K562 (cell line): ENCODE results near the gene ABHD5. TPM values are rescaled to one million over a fixed set of nuclear protein-coding genes. Genes with fewer than 3 reads are reported as not detected.
A peak's percentile ranks its signal among the peaks of the same experiment; 100 is the strongest.

ENCODE experiments used
- ATAC-seq: fragments of 200-7000 bp; cut with Tn5 transposase; 3 replicates; pipeline ENCODE4 v1.9.1; 2020; ENCODE audit warnings: moderate library complexity
- BruUV-seq: library from RNA; stranded (reverse); fragments of 400-500 nt; replicated peaks from 2 replicates; lab custom pipeline; 2021; lab: Mats Ljungman, UMichigan
- CTCF ChIA-PET: fragments of 300-600 bp; formaldehyde crosslinking; extraction: SDS; loops from one replicate; lab custom pipeline; 2021; ENCODE audit warnings: low intra/inter-chr PET ratio; lab: Yijun Ruan, JAX
- POLR2A ChIA-PET: fragments of 300-600, 350-650 bp; sonication (Branson Sonifier 250); formaldehyde crosslinking; extraction: SDS; loops from one replicate; lab custom pipeline; 2021; ENCODE audit warnings: antibody characterized with exemption, inconsistent platforms; lab: Yijun Ruan, JAX
- DNase-seq, 4 experiments: peaks; one replicate each; pipeline versions ENCODE4 v3.0.0 to v3.0.0-alpha.2; 2011 to 2018; ENCODE audit warnings: low spot score in 3 of 4, mixed read lengths in 3 of 4; ENCODE audit errors: extremely low read depth in 1 of 4
- FAIRE-seq: peaks from 2 replicates; lab custom pipeline; 2011; peaks lifted over from hg19 to GRCh38; lab: Jason Lieb, UNC
- H2AFZ ChIP-seq: 2 replicates; pipeline ENCODE4 v1.6.0; 2011; ENCODE audit warnings: low read depth, low read length, control low read depth, inconsistent platforms
- H3K27ac ChIP-seq: fragments of 200-600 bp; 3 replicates; pipeline ENCODE4 v1.8.0; 2011; ENCODE audit warnings: low read depth, mild to moderate bottlenecking, control low read depth, inconsistent platforms, low read length, moderate library complexity, mixed read lengths; ENCODE audit errors: extremely low read depth
- H3K27me3 ChIP-seq, 2 experiments: fragments of 300-600 bp in 1 of 2; 2 replicates in 1 of 2; 3 replicates in 1 of 2; pipeline versions ENCODE4 v1.6.0 to v1.8.0; 2011; ENCODE audit warnings: inconsistent platforms in 2 of 2, low read length in 2 of 2, mild to moderate bottlenecking in 1 of 2, mixed read lengths in 1 of 2, moderate library complexity in 1 of 2; ENCODE audit not compliant: control insufficient read depth in 2 of 2, insufficient read depth in 2 of 2
- H3K36me3 ChIP-seq: fragments of 300-600 bp; 3 replicates; pipeline ENCODE4 v1.8.0; 2011; ENCODE audit warnings: mild to moderate bottlenecking, low read length, inconsistent platforms; ENCODE audit not compliant: control insufficient read depth, insufficient read depth
- H3K4me1 ChIP-seq, 2 experiments: fragments of 200-600 bp in 1 of 2; replicated peaks in 1 of 2; 2 replicates in 1 of 2; 3 replicates in 1 of 2; pipeline versions ENCODE4 v1.5.1 to v1.8.0; 2011; ENCODE audit warnings: inconsistent platforms in 2 of 2, low read length in 2 of 2, mild to moderate bottlenecking in 1 of 2, mixed read lengths in 1 of 2, moderate library complexity in 1 of 2; ENCODE audit not compliant: control insufficient read depth in 2 of 2, insufficient read depth in 2 of 2
- H3K4me2 ChIP-seq: 2 replicates; pipeline ENCODE4 v1.6.1; 2011; ENCODE audit warnings: low read length, control low read depth, inconsistent platforms, mixed read lengths; ENCODE audit not compliant: insufficient read depth
- H3K4me3 ChIP-seq: fragments of 200-600 bp; sonication (generic), shearing (Covaris generic); 2 replicates; pipeline ENCODE4 v1.5.1; 2016; ENCODE audit warnings: control low read depth, inconsistent platforms
- H3K79me2 ChIP-seq: fragments of 200-600 bp; 3 replicates; pipeline ENCODE4 v1.8.0; 2011; ENCODE audit warnings: low read length, inconsistent platforms; ENCODE audit not compliant: control insufficient read depth, insufficient read depth
- H3K9ac ChIP-seq, 2 experiments: 2 replicates each; pipeline versions ENCODE4 v1.6.0 to v1.6.1; 2011; ENCODE audit warnings: low read depth in 2 of 2, low read length in 2 of 2, control low read depth in 1 of 2, inconsistent platforms in 1 of 2, mild to moderate bottlenecking in 1 of 2, mixed read lengths in 1 of 2; ENCODE audit not compliant: insufficient read depth in 1 of 2
- H3K9me1 ChIP-seq: one replicate; pipeline ENCODE4 v1.6.0; 2011; ENCODE audit warnings: inconsistent platforms, mild to moderate bottlenecking, low read length, moderate library complexity; ENCODE audit not compliant: control insufficient read depth, insufficient read depth
- H3K9me3 ChIP-seq: replicated peaks from 2 replicates; pipeline ENCODE4 v1.5.1; 2011; ENCODE audit warnings: low read depth, low read length, inconsistent platforms; ENCODE audit not compliant: control insufficient read depth, insufficient read depth
- H4K20me1 ChIP-seq: replicated peaks from 2 replicates; pipeline ENCODE4 v1.6.1; 2011; ENCODE audit warnings: low read length, inconsistent platforms, mixed read lengths; ENCODE audit not compliant: control insufficient read depth, insufficient read depth
- ARID4B ChIP-seq: sonication (generic); formaldehyde crosslinking; IDR thresholded peaks from 2 replicates; pipeline ENCODE4 v1.8.0; 2022; ENCODE audit warnings: mild to moderate bottlenecking, missing genetic modification reagents
- BHLHE40 ChIP-seq: IDR thresholded peaks from 2 replicates; pipeline ENCODE4 v1.6.1; 2011; ENCODE audit warnings: low read length, improper control_type of control experiment
- EZH2 ChIP-seq: IDR thresholded peaks from 2 replicates; pipeline ENCODE4 v1.6.1; 2012; ENCODE audit warnings: low read depth, mild to moderate bottlenecking, inconsistent platforms, low read length, borderline replicate concordance
- HDAC2 ChIP-seq: fragments of 450-650 bp; IDR thresholded peaks from 2 replicates; pipeline ENCODE4 v1.6.1; 2016; ENCODE audit warnings: mild to moderate bottlenecking
- L3MBTL2 ChIP-seq: fragments of 450-650 bp; IDR thresholded peaks from 2 replicates; pipeline ENCODE4 v1.6.1; 2016; ENCODE audit warnings: mild to moderate bottlenecking, moderate library complexity
- MTA3 ChIP-seq: fragments of 450-650 bp; formaldehyde crosslinking; IDR thresholded peaks from 2 replicates; pipeline ENCODE4 v1.6.1; 2017; ENCODE audit warnings: mild to moderate bottlenecking, borderline replicate concordance
- NBN ChIP-seq: fragments of 450-650 bp; IDR thresholded peaks from 2 replicates; pipeline ENCODE4 v1.6.1; 2016; ENCODE audit warnings: low read depth, mild to moderate bottlenecking
- NR2C2 ChIP-seq, 2 experiments: fragments of 200-800 bp in 1 of 2; sonication (Bioruptor generic) in 1 of 2; sonication (generic) in 1 of 2; formaldehyde crosslinking in 1 of 2; IDR thresholded peaks; 2 replicates each; pipeline versions ENCODE4 v1.6.1 to v1.8.0; 2016 to 2022; ENCODE audit warnings: mild to moderate bottlenecking in 1 of 2, missing compliant biosample characterization in 1 of 2, missing genetic modification characterization in 1 of 2, missing genetic modification reagents in 1 of 2
- RAD51 ChIP-seq: fragments of 450-650 bp; IDR thresholded peaks from 2 replicates; pipeline ENCODE4 v1.7.1; 2016; ENCODE audit warnings: low read depth, mild to moderate bottlenecking, borderline replicate concordance
- RBM25 ChIP-seq: fragments of 200-400 bp; formaldehyde crosslinking; IDR thresholded peaks from 2 replicates; pipeline ENCODE4 v1.6.1; 2018; ENCODE audit warnings: low read length, low read depth, moderate library complexity; ENCODE audit not compliant: severe bottlenecking
- RCOR1 ChIP-seq, 2 experiments: IDR thresholded peaks; 2 replicates each; pipeline ENCODE4 v1.6.1; 2012; ENCODE audit warnings: low read depth in 2 of 2, low read length in 2 of 2, borderline replicate concordance in 1 of 2, improper control_type of control experiment in 1 of 2
- SETDB1 ChIP-seq: IDR thresholded peaks from one replicate; pipeline ENCODE4 v1.6.1; 2012; ENCODE audit warnings: low read length, control low read depth, inconsistent platforms
- TOE1 ChIP-seq, 2 experiments: fragments of 450-650 bp in 1 of 2; sonication (generic) in 1 of 2; formaldehyde crosslinking in 1 of 2; IDR thresholded peaks; 2 replicates each; pipeline versions ENCODE4 v1.7.1 to v1.8.0; 2016 to 2022; ENCODE audit warnings: borderline replicate concordance in 2 of 2, mild to moderate bottlenecking in 2 of 2, antibody characterized with exemption in 1 of 2, inconsistent platforms in 1 of 2, low read depth in 1 of 2, missing genetic modification reagents in 1 of 2, moderate library complexity in 1 of 2
- U2AF1 ChIP-seq: fragments of 200-400 bp; formaldehyde crosslinking; optimal IDR thresholded peaks from 2 replicates; pipeline ENCODE3; 2017; ENCODE audit warnings: mild to moderate bottlenecking, low read depth, low read length, moderate library complexity
- ZNF668 ChIP-seq: fragments of 250-450 bp; sonication (Bioruptor Pico); IDR thresholded peaks from 2 replicates; pipeline ENCODE4 v1.8.0; 2022; ENCODE audit warnings: mild to moderate bottlenecking, inconsistent platforms
- WGBS: fragments of 100-300 bp; shearing (Covaris generic); methylation state at CpG from one replicate; pipeline ENCODE4 v1.1.6; 2016; ENCODE audit warnings: low coverage, mixed read lengths; ENCODE audit not compliant: insufficient coverage; ENCODE audit errors: missing lambda C conversion rate; 5-methylcytosine and 5-hydroxymethylcytosine counted together
- in situ Hi-C: fragments of 300-500 bp; cut with MboI; formaldehyde crosslinking; loops from 4 replicates; pipeline ENCODE4 v1.15.0; 2018; ENCODE audit warnings: inconsistent platforms, mixed read lengths
- intact Hi-C: fragments of 100-400 bp; cut with micrococcal nuclease; formaldehyde crosslinking; loops from 2 replicates; pipeline ENCODE4 v1.14.2; 2022
- polyA plus RNA-seq, 8 experiments: library from polyadenylated mRNA; depleted of rRNA in 4 of 8; stranded (reverse) in 5 of 8; unstranded in 3 of 8; fragments of >200 nt; fragmentation: Nextera tagmentation in 2 of 8; fragmentation: Illumina TruSeq in 1 of 8; extraction: Ambion mirVana in 2 of 8; extraction: Trizol in 1 of 8; gene quantifications; 2 replicates each; pipeline versions ENCODE4 v1.2.1 to v1.2.3, GENCODE V29; 2011 to 2014; ENCODE audit warnings: inconsistent platforms in 1 of 8, missing spikeins in 1 of 8
- total RNA-seq, 7 experiments: library from RNA; depleted of rRNA in 6 of 7; stranded (reverse); fragments of >200 nt in 6 of 7; fragmentation: Illumina TruSeq in 2 of 7; extraction: Trizol in 2 of 7; gene quantifications; 2 replicates each; pipeline versions ENCODE4 v1.2.1 to v1.2.3, GENCODE V29; 2011 to 2021; ENCODE audit warnings: low replicate concordance in 1 of 7

Gene ABHD5
- total and polyA plus RNA-seq, 9 of the 15 experiments (the other 6 are each of a cell fraction or from before 2014, with no cell fraction given) = 27.8 to 61.7 (median 39.9) TPM

GRCh38 chr3:43648957-43649356 lies 41.8 kb upstream of the ABHD5 start (continued):
- TF ChIP-seq ZNF668 (CRISPR knock-in tag) (peak; percentile 65; the same call in 1 of the 2 replicates), ARID4B (CRISPR knock-in tag) (no peak), EZH2 (no peak), SETDB1 (no peak), RBM25 (no peak)
- TF ChIP-seq, all 486 proteins: peak for 28

- no TSS peak for BruUV-seq
- WGBS = 12% methylated on average over 6 of the region's 6 CpGs
- Histone ChIP-seq H3K79me2 (no peaks in the 10 kb centered on the region), H3K4me2 (peak overlapping the region; percentile 85), H3K36me3 (no peaks in the 10 kb centered on the region), H3K27me3 (no peaks in the 10 kb centered on the region), H3K9me3 (no peaks in the 10 kb centered on the region), H3K9ac (peak overlapping the region; percentile 29 to 34), H2AFZ (peak overlapping the region; percentile 89), H4K20me1 (no peaks in the 10 kb centered on the region), H3K4me1 (peaks cover 3 to 32% of the 10 kb centered on the region in 2 experiments; a peak in 3 of 5 replicates), H3K9me1 (no peaks in the 10 kb centered on the region), H3K27ac (peak overlapping the region; percentile 27; the same call in 1 of the 3 replicates), H3K4me3 (peak overlapping the region; percentile 15)
- FAIRE-seq = peak; percentile 42
- POLR2A ChIA-PET = interaction anchor here (0.7 to 3.3 kb wide), 8 partner anchors 9 to 41 kb away, joined by 3 to 27 read pairs (median 6); partner anchors contain the start of gene ABHD5
- intact Hi-C loops = loop anchor here (2.0 kb wide), 1 partner anchor 41 kb away; the partner anchor contains the start of gene ABHD5
- peak; percentile 80 for ATAC-seq
- peak in 2 of 4 experiments; percentile 53 to 55 for DNase-seq
- CTCF ChIA-PET = no interaction called here
- in situ Hi-C loops = no loop called here
- TF ChIP-seq RCOR1 (IDR thresholded peaks at IDR 0.05; ENCODE audit: borderline replicate concordance in 1 of 2, low read depth in 2 of 2, low read length in 2 of 2) = peak in 1 of 2 experiments; percentile 61; a peak in 2 of 4 replicates
- peak; percentile 68; the same call in 1 of the 2 replicates for TF ChIP-seq TOE1 (IDR thresholded peaks at IDR 0.05; ENCODE audit: borderline replicate concordance)
- no peak for TF ChIP-seq TOE1 (CRISPR knock-in tag; IDR thresholded peaks at IDR 0.05; ENCODE audit: borderline replicate concordance, low read depth)
- TF ChIP-seq NBN = no peak
- 0 out of 2 replicates have a peak, but pooled peaks have one; percentile 57 for TF ChIP-seq MTA3
- TF ChIP-seq RAD51 = 0 out of 2 replicates have a peak, but pooled peaks have one; percentile 8
- TF ChIP-seq HDAC2 = 0 out of 2 replicates have a peak, but pooled peaks have one; percentile 24
- TF ChIP-seq U2AF1 = no peak
- TF ChIP-seq NR2C2 (CRISPR knock-in tag; IDR thresholded peaks at IDR 0.05) = no peak
- TF ChIP-seq NR2C2 (tag; IDR thresholded peaks at IDR 0.05) = peak; percentile 33; the same call in 1 of the 2 replicates
- TF ChIP-seq L3MBTL2 = peak; percentile 42; the same call in 1 of the 2 replicates
- TF ChIP-seq BHLHE40 = peak; percentile 80
Observed at GRCh38 chr3:43649365-43649968, 41.3 kb upstream of the ABHD5 start.
